Hepatocyte (in vitro differentiated cells): Measurements from ENCODE around the gene CGN.

Source experiments
- EZH2 ChIP-seq: fragments of 200-600 bp; sonication (generic); IDR thresholded peaks from 2 replicates; pipeline ENCODE4 v1.6.1; 2016; ENCODE audit warnings: antibody characterized with exemption, mild to moderate bottlenecking, borderline replicate concordance
- TF ChIP-seq, protein P1 (sequence below): fragments of 200-600 bp; sonication (generic); IDR thresholded peaks from 2 replicates; pipeline ENCODE4 v1.5.1; 2016; ENCODE audit warnings: antibody characterized with exemption, mild to moderate bottlenecking; ENCODE audit not compliant: poor library complexity

DNA sequence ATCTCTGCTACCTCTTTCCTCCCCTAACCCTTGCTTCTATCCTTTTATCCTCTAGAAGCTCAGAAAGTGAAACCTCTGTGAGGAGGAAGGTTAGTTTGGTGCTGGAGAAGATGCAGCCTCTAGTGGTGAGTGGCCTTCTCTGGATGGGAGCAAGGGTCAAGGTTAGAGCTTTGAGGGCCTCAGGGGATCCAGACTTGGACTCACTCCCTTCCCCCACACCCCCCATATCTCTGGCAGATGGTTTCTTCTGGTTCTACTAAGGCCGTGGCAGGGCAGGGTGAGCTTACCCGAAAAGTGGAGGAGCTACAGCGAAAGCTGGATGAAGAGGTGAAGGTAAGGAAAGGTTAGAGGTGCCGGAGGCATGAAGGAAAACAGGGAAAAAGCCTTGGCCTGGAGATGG is 9.2 kb downstream of the CGN start:
- TF ChIP-seq EZH2 = no peak
- TF ChIP-seq, protein P1, sequence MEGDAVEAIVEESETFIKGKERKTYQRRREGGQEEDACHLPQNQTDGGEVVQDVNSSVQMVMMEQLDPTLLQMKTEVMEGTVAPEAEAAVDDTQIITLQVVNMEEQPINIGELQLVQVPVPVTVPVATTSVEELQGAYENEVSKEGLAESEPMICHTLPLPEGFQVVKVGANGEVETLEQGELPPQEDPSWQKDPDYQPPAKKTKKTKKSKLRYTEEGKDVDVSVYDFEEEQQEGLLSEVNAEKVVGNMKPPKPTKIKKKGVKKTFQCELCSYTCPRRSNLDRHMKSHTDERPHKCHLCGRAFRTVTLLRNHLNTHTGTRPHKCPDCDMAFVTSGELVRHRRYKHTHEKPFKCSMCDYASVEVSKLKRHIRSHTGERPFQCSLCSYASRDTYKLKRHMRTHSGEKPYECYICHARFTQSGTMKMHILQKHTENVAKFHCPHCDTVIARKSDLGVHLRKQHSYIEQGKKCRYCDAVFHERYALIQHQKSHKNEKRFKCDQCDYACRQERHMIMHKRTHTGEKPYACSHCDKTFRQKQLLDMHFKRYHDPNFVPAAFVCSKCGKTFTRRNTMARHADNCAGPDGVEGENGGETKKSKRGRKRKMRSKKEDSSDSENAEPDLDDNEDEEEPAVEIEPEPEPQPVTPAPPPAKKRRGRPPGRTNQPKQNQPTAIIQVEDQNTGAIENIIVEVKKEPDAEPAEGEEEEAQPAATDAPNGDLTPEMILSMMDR = no peak
